ENCODE data around the gene SUOX.
"Not testable (repeated sequence)": the region's sequence is repeated elsewhere in the genome, so short reads cannot be mapped to it uniquely, and the experiment has no call there.

The SUOX gene

GRCh38 chr12:55984861-55985260 lies 12.2 kb upstream of the SUOX start:
- no peak for DNase-seq

DNA sequence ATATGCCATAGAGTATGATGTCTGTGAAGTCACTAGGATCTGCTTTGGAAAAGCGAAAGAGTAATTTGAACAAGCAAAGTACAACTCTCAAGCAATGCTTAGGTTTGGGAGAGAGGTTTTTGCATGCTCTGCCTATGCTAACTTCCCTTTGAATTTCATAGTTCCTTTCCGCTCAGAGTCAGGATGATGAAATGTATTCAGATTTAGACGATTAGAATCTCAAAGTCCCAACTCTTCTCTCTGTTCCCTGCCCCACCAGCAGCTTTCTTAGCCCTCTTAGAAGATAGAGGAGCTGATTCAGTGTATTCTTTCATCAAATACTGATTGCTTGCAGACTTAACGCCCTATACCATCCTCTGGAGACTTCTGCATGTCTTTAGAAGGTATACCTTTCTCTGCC lies 11.7 kb upstream of the SUOX start:
- DNase-seq, result no peak

DNA sequence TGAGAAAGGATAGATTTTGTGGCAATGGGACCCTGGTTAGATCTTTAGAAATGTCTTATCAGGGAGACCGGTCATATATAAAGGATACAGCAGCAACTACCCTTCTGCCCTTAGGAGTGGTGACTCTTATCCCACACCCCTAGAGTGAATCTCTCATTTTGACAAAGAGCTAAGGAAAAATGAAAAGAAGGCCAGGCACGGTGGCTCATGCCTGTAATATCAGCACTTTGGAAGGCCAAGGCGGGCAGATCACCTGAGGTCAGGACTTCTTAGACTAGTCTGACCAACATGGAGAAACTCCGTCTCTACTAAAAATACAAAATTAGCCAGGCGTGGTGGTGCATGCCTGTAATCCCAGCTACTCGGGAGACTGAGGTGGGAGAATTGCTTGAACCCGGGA lies 11.1 kb upstream of the SUOX start:
- DNase-seq, result not testable (repeated sequence)

DNA sequence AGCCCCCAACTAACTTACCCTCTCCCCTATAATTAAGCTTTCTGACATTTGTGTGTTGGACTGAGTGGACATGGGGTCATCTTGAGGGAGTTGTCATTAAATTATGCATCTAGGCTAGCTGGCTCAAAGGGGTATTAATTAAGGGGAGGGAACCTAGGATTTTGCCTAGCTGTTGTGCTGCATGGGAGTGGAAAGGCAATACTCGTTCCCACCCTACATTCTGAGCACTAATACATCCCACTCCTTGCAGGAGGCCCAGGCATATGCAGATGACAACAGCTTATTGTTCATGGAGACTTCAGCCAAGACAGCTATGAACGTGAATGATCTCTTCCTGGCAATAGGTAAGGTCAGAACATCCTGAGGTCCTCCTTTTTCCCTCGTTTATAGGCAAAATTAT lies 6.0 kb upstream of the SUOX start:
- no peak for DNase-seq

DNA sequence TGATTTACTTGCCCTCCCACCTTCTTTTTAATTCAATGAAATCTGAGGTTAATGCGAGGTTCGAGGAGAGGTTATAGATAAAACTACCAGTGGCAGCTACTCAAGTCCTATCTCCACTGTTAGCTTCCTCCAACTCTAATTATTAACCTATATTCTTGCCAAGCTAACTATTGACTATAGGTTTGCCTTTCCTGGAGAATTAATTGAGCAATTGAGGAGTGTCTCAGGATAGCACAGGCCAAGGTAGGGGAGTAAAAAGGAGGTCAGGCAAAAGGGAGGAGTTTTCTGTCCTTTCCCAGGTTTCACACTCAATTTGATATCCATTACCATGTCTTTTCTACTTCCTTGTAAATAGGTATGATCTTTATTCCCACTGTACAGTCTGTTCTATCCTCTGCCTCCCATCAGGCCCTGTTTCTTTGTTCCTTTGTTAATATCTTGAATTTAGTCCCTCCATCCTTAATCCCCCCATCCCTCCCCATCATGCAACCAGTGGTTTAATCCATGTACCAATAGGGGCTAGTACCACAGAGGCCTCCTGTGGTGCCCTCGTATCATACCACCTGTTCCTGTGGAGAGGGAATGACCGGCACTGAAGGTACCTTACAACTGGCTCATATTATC lies 3.7 kb upstream of the SUOX start:
- DNase-seq, result no peak

DNA sequence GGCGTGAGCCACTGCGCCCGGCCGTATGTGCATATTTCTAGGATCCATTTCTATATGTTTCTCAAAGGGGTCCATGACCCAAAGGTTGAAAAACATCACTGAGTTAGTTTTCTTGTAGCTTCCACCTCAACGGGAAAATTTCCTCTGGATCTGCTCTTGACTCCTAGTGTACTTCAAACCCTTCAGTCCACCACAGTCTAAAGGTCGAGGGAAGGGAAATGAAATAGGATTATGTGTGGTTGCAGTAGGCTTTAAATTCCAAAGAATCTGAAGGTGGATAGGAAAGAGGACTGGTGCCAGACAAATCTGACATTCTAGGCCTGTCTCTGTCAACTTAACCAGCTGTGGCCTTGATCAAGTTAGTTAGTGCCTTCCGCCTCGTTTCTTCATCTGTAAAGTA lies 1.7 kb upstream of the SUOX start:
- no peak for DNase-seq

DNA sequence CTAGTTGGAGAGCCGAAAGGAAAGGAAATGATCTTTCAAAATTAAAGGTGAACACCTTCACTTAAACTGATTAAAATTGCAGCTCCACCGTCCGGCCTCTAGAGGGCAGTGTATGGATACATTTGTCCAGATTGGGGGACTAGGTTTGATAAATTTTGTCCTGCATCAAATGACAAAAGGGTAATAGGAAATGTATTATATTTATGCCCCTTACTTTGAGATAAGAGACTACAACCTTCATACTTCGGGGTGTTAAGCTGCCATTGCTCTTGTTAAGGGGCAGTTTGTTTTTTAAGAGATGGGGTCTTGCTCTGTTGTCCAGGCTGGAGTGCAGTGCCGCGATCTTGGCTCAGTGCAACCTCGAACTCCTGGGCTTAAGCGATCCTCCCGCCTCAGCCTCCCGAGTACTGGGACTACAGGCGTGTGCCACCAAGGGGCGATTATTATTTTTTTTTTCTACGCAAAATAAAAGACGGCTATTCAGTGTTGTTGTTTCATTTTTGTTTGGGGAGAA lies 818 bp upstream of the SUOX start:
- peak; percentile 53 for DNase-seq

DNA sequence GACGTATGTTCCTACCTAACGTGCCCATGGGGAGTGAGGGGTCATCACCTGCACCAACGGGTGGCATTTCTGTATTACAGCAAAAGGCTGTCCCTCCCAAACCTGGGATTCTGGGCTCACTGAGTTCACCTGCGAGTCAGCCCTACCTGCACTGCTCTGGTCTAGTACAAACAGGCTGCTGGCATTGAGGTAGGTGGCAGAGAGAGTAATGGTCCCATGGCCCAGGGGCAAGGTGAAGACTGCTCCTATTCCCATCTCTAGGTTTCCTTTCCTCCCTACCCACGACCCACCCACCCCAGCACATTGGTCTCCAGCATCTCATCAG lies 421 bp downstream of the SUOX start:
- DNase-seq, result no peak

GRCh38 chr12:55999522-55999921 lies 2.4 kb downstream of the SUOX start:
- DNase-seq, result not testable (repeated sequence)

GRCh38 chr12:55999999-56000540 lies 3.0 kb downstream of the SUOX start:
- DNase-seq, result not testable (repeated sequence)

DNA sequence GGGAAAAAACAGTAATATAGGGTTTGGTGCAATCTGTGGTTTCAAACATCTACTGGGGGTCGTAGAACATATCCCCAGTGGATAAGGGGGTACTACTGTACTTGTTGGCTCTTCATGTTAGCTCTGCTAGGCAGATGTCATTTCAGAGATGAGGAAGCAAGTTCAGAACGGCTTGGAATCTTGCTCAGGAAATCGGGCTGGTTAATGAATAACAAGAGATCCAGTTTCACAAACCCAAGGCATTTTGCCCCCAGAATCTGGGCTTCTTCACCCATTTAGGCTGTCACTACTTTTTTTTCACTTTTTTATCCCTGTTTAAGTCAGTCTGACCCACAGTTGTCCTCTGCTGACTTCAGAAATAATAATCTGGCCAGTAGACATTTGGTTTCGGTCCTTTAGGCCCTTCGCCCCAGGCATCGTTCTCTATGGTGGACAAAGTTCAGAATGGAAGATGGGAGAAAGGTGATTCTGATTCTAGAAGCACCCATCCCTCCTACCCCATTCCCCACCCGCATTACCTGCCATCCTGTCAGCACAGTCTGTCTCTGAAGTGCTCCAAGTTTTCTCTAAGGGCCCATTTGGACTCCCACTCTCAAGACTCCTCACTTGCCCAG lies 4.5 kb downstream of the SUOX start:
- DNase-seq, result peak; percentile 13

- DNase-seq, result not testable (repeated sequence)
These were observed 6.3 kb downstream of the SUOX start for GRCh38 chr12:56003376-56003775.

GRCh38 chr12:56004211-56004610 lies 7.1 kb downstream of the SUOX start:
- no peak for DNase-seq

- DNase-seq, result peak; percentile 4
These were observed 10.8 kb downstream of the SUOX start for GRCh38 chr12:56007564-56008559.

DNA sequence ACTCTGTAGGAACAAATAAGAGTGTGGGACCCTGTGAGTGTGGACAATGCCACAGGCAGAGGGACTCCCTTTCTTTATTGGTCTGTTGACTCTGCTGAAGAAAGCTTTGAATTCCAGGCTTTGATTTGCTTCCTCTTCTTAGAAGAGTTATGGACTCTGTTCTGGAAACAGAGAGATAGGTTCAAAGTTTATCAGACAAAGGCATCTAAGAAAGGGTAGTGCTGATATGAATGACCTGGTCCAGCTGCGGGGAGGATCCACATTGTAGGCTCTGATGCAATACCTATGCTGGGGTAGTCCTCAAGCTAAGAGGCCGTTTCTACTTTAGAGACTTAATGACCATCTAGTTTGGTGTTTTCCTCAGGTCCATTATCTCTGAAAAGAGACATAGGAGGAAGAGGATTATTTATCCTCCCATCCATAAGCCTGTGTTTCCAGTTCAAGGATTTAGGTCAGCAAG lies 13.1 kb downstream of the SUOX start:
- no peak for DNase-seq

GRCh38 chr12:56011509-56012090 lies 14.5 kb downstream of the SUOX start:
- DNase-seq, result no peak

- DNase-seq, result no peak
These were observed 16.4 kb downstream of the SUOX start for GRCh38 chr12:56013482-56013881.

DNA sequence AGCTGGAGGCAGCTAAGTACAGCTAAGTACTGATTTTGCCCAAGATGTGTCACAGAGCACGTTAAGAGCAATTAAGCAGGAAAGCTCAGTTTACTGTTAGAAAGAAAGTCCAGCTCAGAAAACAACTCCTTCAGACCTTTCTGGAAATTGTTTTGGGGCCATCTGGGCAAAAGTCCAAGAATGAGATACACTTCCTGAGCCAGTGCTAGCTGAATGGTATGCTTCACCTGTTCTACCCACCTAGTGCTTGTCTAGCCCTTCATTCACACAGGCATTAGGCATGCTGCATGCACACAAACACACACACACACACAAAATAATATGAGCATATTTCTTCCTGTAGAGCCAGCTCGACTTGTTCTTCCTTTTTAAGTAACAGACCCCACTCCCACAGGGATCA lies 17.1 kb downstream of the SUOX start:
- DNase-seq, result no peak

DNA sequence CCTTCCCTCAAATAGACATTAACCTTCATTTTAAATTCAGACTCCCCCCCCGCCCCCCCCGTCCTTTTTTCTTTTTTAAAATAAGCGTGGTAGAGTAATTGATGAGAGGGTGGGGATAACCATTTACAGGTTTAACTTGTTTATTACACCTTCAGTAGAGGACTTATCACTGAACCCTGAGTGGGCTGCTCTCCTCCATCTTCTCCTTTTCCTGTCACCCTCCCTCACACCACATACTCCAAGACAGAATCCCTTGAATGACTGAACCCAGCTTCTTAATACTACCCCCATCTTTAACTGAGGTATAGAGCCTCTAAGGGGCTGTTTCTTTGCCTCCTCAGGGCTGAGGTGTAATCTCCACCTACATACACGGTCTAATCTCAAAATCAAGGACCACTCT lies 20.1 kb downstream of the SUOX start:
- no peak for DNase-seq

DNA sequence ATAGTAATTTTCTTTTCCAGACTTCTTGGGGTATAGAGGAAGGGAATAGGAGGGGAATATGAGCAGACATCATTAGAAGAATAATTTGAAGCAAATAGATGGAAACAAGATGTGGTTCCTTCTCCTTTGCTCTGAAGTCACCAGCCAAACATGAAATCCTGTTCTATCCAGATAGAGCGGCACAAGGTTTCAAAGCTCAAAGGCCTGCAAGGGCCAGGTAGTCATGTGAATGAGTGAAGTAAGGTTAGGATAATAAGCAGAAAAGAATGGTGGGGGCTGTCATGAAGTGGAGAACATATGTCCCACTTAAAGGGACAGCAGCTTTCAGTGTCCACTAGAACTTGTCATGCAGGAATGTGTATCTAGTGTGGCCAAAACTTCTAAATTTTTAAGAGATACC lies 21.3 kb downstream of the SUOX start:
- DNase-seq, result no peak

DNA sequence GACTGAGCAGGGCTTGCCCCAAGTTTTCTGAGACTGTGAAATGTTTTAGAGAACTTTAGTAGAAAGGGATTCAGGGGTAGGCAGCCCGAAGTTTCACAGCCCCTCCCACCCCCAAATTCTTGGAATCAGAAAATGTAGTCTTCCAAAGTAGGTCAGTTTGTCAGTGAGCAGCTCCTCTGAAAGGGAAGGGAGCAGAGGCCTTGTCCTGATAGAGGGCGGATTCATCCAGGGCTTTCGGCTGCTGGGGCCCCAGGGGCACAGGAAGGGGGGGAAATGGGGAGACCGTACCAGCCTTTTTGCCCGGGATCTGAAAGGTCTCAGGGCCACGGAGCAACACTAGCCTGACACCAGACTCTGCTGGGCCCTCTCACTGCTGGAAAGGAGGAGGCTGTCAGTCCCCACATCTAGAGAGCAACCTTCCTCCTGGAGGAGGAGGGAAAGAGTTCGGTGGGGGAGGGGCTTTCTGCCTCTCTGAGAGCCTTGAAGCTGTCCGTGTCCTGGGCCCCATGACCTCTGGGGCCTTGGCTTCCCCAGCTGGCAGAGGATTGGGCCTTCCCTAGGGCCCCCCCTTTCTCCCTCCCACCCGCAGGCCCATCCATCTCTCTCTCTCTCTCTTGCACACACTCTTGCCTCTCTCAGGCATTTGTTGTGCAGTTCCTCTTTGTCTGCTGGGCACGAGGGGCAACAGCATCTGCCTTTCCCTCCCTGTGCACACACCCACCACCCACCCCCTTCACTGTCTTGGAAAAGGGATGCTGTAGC lies 23.5 kb downstream of the SUOX start, which contains the start of gene IKZF4:
IKZF4 (plus strand) TSS at position 621 of the 762 bp plus-strand sequence. CDS start 451 bp downstream, outside the sequence.
- DNase-seq, result no peak

DNA sequence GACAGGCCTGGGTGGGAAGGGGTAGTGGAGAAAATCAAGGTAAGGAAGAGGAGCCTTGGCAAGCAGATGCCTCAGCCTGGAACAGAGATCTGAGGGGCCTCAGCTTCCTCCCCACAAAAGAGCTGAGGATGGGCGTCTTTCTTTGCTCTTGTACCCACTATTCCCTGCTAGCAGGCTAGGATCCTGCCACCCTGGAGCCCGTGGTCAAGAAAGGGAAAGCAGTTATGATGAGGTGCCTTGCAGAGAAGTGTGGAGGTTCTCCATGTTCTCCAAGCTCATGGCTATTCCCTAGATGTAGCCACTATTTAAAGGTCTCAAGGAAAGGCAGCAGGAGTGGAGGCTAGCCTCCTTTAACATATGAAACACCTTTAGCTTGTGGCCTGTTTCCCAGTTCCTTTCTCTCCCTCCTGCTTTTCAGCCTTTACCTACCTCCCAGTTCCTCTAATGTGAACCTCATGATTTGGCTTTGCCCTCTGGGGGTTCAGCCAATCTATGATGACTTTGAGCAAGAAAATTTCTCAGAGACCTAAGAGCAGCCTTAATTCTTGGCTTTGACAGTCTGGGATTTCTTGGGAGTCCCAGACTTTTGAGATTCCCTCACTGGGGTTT lies 24.9 kb downstream of the SUOX start:
- no peak for DNase-seq

Data from kidney glomerular epithelial cell (primary cell).